Prostate gland (tissue), 2 donors: ENCODE measurements around the gene SYT7. TPM values are rescaled to one million over a fixed set of nuclear protein-coding genes. Genes with fewer than 3 reads are reported as not detected.

ENCODE experiments used
- DNase-seq: peaks from one replicate; pipeline ENCODE4 v3.0.0-alpha.2; 2019; ENCODE audit warnings: low spot score
- H3K27ac ChIP-seq, 2 donors: fragments of 200-600 bp; sonication (generic); 2 replicates each; pipeline ENCODE4 v1.5.1; 2017 to 2019
- H3K27me3 ChIP-seq: fragments of 200-600 bp; sonication (generic); replicated peaks from 2 replicates; pipeline ENCODE4 v1.5.1; 2019; ENCODE audit not compliant: insufficient read depth
- H3K36me3 ChIP-seq, 2 donors: fragments of 200-600 bp; sonication (generic); 1 replicate in 1 of 2; 2 replicates in 1 of 2; pipeline versions ENCODE4 v1.5.1 to v1.8.1; 2017 to 2019
- H3K4me1 ChIP-seq: fragments of 200-600 bp; sonication (generic); replicated peaks from 2 replicates; pipeline ENCODE4 v1.5.1; 2019
- H3K4me3 ChIP-seq, 2 donors: fragments of 200-600 bp; sonication (generic); 2 replicates each; pipeline ENCODE4 v1.5.1; 2017 to 2019
- H3K9me3 ChIP-seq: fragments of 200-600 bp; sonication (generic); 2 replicates; pipeline ENCODE4 v1.5.1; 2017
- CTCF ChIP-seq, 4 experiments: fragments of 200-600 bp in 2 of 4; fragments of 450-650 bp in 2 of 4; sonication (generic) in 2 of 4; IDR thresholded peaks; 1 replicate in 3 of 4; 2 replicates in 1 of 4; pipeline ENCODE4 v1.5.1; 2016 to 2019; ENCODE audit warnings: antibody characterized with exemption in 4 of 4, mild to moderate bottlenecking in 2 of 4, moderate library complexity in 2 of 4
- POLR2A ChIP-seq: fragments of 450-650 bp; IDR thresholded peaks from one replicate; pipeline ENCODE4 v1.6.1; 2016; ENCODE audit warnings: antibody characterized with exemption, mild to moderate bottlenecking
- POLR2AphosphoS5 ChIP-seq: sonication (generic); formaldehyde crosslinking; IDR thresholded peaks from one replicate; pipeline ENCODE4 v1.6.1; 2017; ENCODE audit warnings: antibody characterized with exemption
- WGBS: methylation state at CpG from one replicate; pipeline ENCODE4 v1.1.5; 2018; 5-methylcytosine and 5-hydroxymethylcytosine counted together
- intact Hi-C: fragments of 100-400 bp; cut with DNase I; formaldehyde crosslinking; loops from one replicate; pipeline ENCODE4 v1.14.2; 2022
- total RNA-seq, 2 donors: library from RNA; depleted of rRNA; stranded (reverse); fragments of >200 nt; gene quantifications; one replicate each; pipeline ENCODE4 v1.1.0, GENCODE V29; 2016

The SYT7 gene
- total RNA-seq, 2 donors from 2014 or later: 114 to 199 TPM

GRCh38 chr11:61496602-61497400, 84.1 kb downstream of the SYT7 start:
- intact Hi-C loops: no loop called here
- DNase-seq: no peak
- WGBS: 95% methylated on average over 15 of the region's 15 CpGs
- H3K4me1 ChIP-seq: no peaks in the 10 kb centered on the region
- no peaks in the 10 kb centered on the region for H3K36me3 ChIP-seq
- H3K4me3 ChIP-seq: no peak overlapping the region
- TF ChIP-seq POLR2AphosphoS5 (no peak), CTCF (IDR thresholded peaks at IDR 0.05) (no peak), POLR2A (no peak)
- no peak overlapping the region for H3K27ac ChIP-seq
- H3K27me3 ChIP-seq: no peaks in the 10 kb centered on the region
- H3K9me3 ChIP-seq: no peaks in the 10 kb centered on the region

GRCh38 chr11:61495801-61496601, 84.9 kb downstream of the SYT7 start:
- Histone ChIP-seq H3K9me3 (no peaks in the 10 kb centered on the region), H3K4me3 (no peak overlapping the region), H3K36me3 (no peaks in the 10 kb centered on the region), H3K27me3 (no peaks in the 10 kb centered on the region), H3K4me1 (no peaks in the 10 kb centered on the region), H3K27ac (no peak overlapping the region)
- DNase-seq: no peak
- TF ChIP-seq POLR2AphosphoS5: no peak
- TF ChIP-seq POLR2A: no peak
- TF ChIP-seq CTCF (IDR thresholded peaks at IDR 0.05): no peak
- 55% methylated on average over 26 of the region's 26 CpGs for WGBS
- intact Hi-C loops: no loop called here

GRCh38 chr11:61494381-61494961, 86.4 kb downstream of the SYT7 start:
- Histone ChIP-seq H3K27me3 (no peaks in the 10 kb centered on the region), H3K4me1 (peaks cover under 1% of the 10 kb centered on the region), H3K27ac (no peak overlapping the region), H3K9me3 (no peaks in the 10 kb centered on the region), H3K4me3 (no peak overlapping the region), H3K36me3 (no peaks in the 10 kb centered on the region)
- intact Hi-C loops: no loop called here
- TF ChIP-seq POLR2A: no peak
- no peak for TF ChIP-seq CTCF (IDR thresholded peaks at IDR 0.05)
- TF ChIP-seq POLR2AphosphoS5: no peak
- no peak for DNase-seq
- 70% methylated on average over 9 of the region's 9 CpGs for WGBS

- H3K4me1 ChIP-seq: peaks cover 5% of the 10 kb centered on the region
- H3K27me3 ChIP-seq: no peaks in the 10 kb centered on the region
- intact Hi-C loops: no loop called here
- no peak overlapping the region for H3K4me3 ChIP-seq
- WGBS: 87% methylated on average over 12 of the region's 12 CpGs
- no peaks in the 10 kb centered on the region for H3K9me3 ChIP-seq
- no peak overlapping the region for H3K27ac ChIP-seq
- TF ChIP-seq POLR2AphosphoS5 (no peak), POLR2A (no peak), CTCF (IDR thresholded peaks at IDR 0.05) (no peak)
- DNase-seq: no peak
- H3K36me3 ChIP-seq: no peaks in the 10 kb centered on the region
Observed at GRCh38 chr11:61491736-61492395, 89.0 kb downstream of the SYT7 start.
